Astrocyte of the cerebellum (primary cell): Measurements from ENCODE around the gene PBRM1.

ENCODE experiments used
- DNase-seq: peaks from one replicate; pipeline ENCODE4 v3.0.0-alpha.2; 2011; ENCODE audit warnings: low read depth
- H3K4me3 ChIP-seq: 2 replicates; pipeline ENCODE4 v1.5.1; 2011; ENCODE audit warnings: mild to moderate bottlenecking, low read depth, low read length, moderate library complexity
- CTCF ChIP-seq: IDR thresholded peaks from 2 replicates; pipeline ENCODE4 v1.5.1; 2012; ENCODE audit warnings: low read length, low read depth, moderate library complexity, mild to moderate bottlenecking; ENCODE audit errors: missing control alignments
- in situ Hi-C: cut with HindIII; loops from 2 replicates; pipeline ENCODE4 v1.10.0; 2017; ENCODE audit warnings: low sequenced_read_pairs

The PBRM1 gene

DNA sequence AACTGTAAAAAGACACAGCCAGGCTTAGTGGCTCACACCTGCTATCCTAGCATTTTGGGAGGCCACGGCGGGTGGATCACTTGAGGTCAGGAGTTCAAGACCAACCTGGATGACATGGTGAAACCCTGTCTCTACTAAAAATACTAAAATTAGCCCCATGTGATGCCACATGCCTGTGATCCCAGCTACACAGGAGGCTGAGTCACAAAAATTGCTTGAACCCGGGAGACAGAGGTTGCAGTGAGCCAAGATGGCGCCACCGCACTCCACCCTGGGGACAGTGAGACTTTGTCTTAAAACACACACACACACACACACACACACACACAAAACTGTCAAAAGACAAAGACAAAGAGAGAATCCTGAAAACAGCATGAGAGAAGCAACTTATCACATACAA, 38.2 kb upstream of the PBRM1 start:
- no peak overlapping the region for H3K4me3 ChIP-seq
- DNase-seq: no peak
- no peak for TF ChIP-seq CTCF
- in situ Hi-C loops: no loop called here

GRCh38 chr3:52722491-52722890, 36.8 kb upstream of the PBRM1 start:
- no peak for DNase-seq
- H3K4me3 ChIP-seq: no peak overlapping the region
- no peak for TF ChIP-seq CTCF
- in situ Hi-C loops: no loop called here

DNA sequence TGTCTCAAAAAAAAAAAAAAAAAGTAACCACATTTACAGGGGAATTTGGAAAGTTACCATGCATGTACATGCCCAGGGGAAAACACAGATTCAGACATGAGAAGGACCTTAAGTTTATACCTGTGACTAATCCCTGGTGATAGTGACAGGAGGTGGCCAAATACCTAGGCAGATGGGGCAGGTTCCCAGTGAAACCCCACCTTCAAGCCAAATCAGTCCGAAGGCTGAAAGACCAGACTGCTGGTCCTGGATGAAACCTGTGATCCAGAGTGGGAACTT, 36.0 kb upstream of the PBRM1 start:
- DNase-seq: no peak
- no peak overlapping the region for H3K4me3 ChIP-seq
- TF ChIP-seq CTCF: no peak
- in situ Hi-C loops: no loop called here

GRCh38 chr3:52721002-52721729, 35.5 kb upstream of the PBRM1 start:
- in situ Hi-C loops: no loop called here
- DNase-seq: no peak
- no peak for TF ChIP-seq CTCF
- H3K4me3 ChIP-seq: no peak overlapping the region

- in situ Hi-C loops: no loop called here
- TF ChIP-seq CTCF: no peak
Measured at GRCh38 chr3:52719618-52720017, 33.9 kb upstream of the PBRM1 start.

GRCh38 chr3:52715714-52716305, 30.1 kb upstream of the PBRM1 start:
- in situ Hi-C loops: no loop called here
- no peak for DNase-seq
- H3K4me3 ChIP-seq: no peak overlapping the region
- TF ChIP-seq CTCF: no peak

More at GRCh38 chr3:52719618-52720017, 33.9 kb upstream of the PBRM1 start:
- H3K4me3 ChIP-seq: no peak overlapping the region
- DNase-seq: no peak
